T-cell (primary cell): ENCODE measurements around the gene TBC1D21. TPM values are rescaled to one million over a fixed set of nuclear protein-coding genes. Genes with fewer than 3 reads are reported as not detected.

ENCODE experiments used
- ATAC-seq, 4 experiments: fragments of 200-7000 bp in 3 of 4; fragments of 150-1000 bp in 1 of 4; cut with Tn5 transposase; replicated peaks in 1 of 4; 1 replicate in 3 of 4; 2 replicates in 1 of 4; pipeline ENCODE4 v1.10.0; 2021; ENCODE audit warnings: moderate library complexity in 3 of 4, mild to moderate bottlenecking in 2 of 4, moderate number of reproducible peaks in 1 of 4
- CTCF ChIA-PET, 2 donors: fragments of 300-600 bp; sonication (Branson Sonifier 250); formaldehyde crosslinking; loops; one replicate each; lab custom pipeline; 2022; ENCODE audit warnings: antibody characterized with exemption in 2 of 2; lab: Charles Lee
- POLR2A ChIA-PET, 2 donors: fragments of 300-600 bp; sonication (Branson Sonifier 250); formaldehyde crosslinking; loops; one replicate each; lab custom pipeline; 2022; ENCODE audit warnings: antibody characterized with exemption in 2 of 2; lab: Charles Lee
- DNase-seq, 35 experiments: peaks; one replicate each; pipeline versions ENCODE4 v3.0.0 to v3.0.0-alpha.2; 2013 to 2023
- H3K27ac ChIP-seq: one replicate; pipeline ENCODE4 v1.5.1; 2013; ENCODE audit warnings: low read length
- H3K27me3 ChIP-seq, 2 experiments: replicated peaks in 1 of 2; 1 replicate in 1 of 2; 2 replicates in 1 of 2; pipeline versions ENCODE4 v1.6.1 to v1.7.0; 2013; ENCODE audit warnings: low read length in 1 of 2, mixed read lengths in 1 of 2; ENCODE audit not compliant: control insufficient read depth in 2 of 2, insufficient read depth in 2 of 2; ENCODE audit errors: extremely low read depth in 1 of 2
- H3K36me3 ChIP-seq, 2 donors: 1 replicate in 1 of 2; 2 replicates in 1 of 2; pipeline versions ENCODE4 v1.6.1 to v1.7.0; 2013; ENCODE audit warnings: low read length in 1 of 2; ENCODE audit not compliant: control insufficient read depth in 2 of 2, insufficient read depth in 1 of 2; ENCODE audit errors: extremely low read depth in 1 of 2
- H3K4me1 ChIP-seq, 2 experiments: 1 replicate in 1 of 2; 2 replicates in 1 of 2; pipeline versions ENCODE4 v1.6.1 to v1.7.0; 2013; ENCODE audit warnings: low read length in 2 of 2, mixed read lengths in 1 of 2; ENCODE audit not compliant: insufficient read depth in 2 of 2, control insufficient read depth in 1 of 2; ENCODE audit errors: extremely low read depth in 1 of 2
- H3K4me3 ChIP-seq, 2 donors: 1 replicate in 1 of 2; 2 replicates in 1 of 2; pipeline versions ENCODE4 v1.5.1 to v1.7.0; 2013; ENCODE audit warnings: mild to moderate bottlenecking in 2 of 2, low read length in 1 of 2, moderate library complexity in 1 of 2; ENCODE audit not compliant: control insufficient read depth in 1 of 2; ENCODE audit errors: extremely low read depth in 1 of 2
- H3K9me3 ChIP-seq: 2 replicates; pipeline ENCODE4 v1.7.0; 2013
- H3K27ac Mint-ChIP-seq, 2 donors: one replicate each; pipeline ENCODE4 v1.8.0; 2020 to 2021; ENCODE audit warnings: mild to moderate bottlenecking in 2 of 2, mixed read lengths in 2 of 2
- H3K27me3 Mint-ChIP-seq, 2 donors: one replicate each; pipeline ENCODE4 v1.8.0; 2021 to 2022; ENCODE audit warnings: mixed read lengths in 2 of 2
- H3K36me3 Mint-ChIP-seq: one replicate; pipeline ENCODE4 v1.8.0; 2021; ENCODE audit warnings: mixed read lengths
- H3K4me1 Mint-ChIP-seq, 3 donors: one replicate each; pipeline ENCODE4 v1.8.0; 2020 to 2022; ENCODE audit warnings: mixed read lengths in 3 of 3, mild to moderate bottlenecking in 1 of 3
- H3K4me3 Mint-ChIP-seq, 3 donors: one replicate each; pipeline ENCODE4 v1.8.0; 2020 to 2022; ENCODE audit warnings: mild to moderate bottlenecking in 3 of 3, mixed read lengths in 3 of 3, moderate library complexity in 3 of 3
- H3K9me3 Mint-ChIP-seq, 3 donors: one replicate each; pipeline ENCODE4 v1.8.0; 2020 to 2022; ENCODE audit warnings: mixed read lengths in 3 of 3
- WGBS: methylation state at CpG from one replicate; pipeline ENCODE4 v1.1.5; 2013; ENCODE audit warnings: missing lambda C conversion rate; ENCODE audit not compliant: insufficient coverage; 5-methylcytosine and 5-hydroxymethylcytosine counted together
- total RNA-seq, 35 experiments: library from RNA in 6 of 35; stranded (reverse) in 6 of 35; fragments of 120-200 nt in 1 of 35; gene quantifications; one replicate each; pipeline versions ENCODE4 v1.2.1 to v1.2.4 and lab custom pipeline; 2013 to 2026

The TBC1D21 gene
- total RNA-seq, 5 donors from 2014 or later (not counting 1 experiment from before 2014, with no cell fraction given): not detected

DNA sequence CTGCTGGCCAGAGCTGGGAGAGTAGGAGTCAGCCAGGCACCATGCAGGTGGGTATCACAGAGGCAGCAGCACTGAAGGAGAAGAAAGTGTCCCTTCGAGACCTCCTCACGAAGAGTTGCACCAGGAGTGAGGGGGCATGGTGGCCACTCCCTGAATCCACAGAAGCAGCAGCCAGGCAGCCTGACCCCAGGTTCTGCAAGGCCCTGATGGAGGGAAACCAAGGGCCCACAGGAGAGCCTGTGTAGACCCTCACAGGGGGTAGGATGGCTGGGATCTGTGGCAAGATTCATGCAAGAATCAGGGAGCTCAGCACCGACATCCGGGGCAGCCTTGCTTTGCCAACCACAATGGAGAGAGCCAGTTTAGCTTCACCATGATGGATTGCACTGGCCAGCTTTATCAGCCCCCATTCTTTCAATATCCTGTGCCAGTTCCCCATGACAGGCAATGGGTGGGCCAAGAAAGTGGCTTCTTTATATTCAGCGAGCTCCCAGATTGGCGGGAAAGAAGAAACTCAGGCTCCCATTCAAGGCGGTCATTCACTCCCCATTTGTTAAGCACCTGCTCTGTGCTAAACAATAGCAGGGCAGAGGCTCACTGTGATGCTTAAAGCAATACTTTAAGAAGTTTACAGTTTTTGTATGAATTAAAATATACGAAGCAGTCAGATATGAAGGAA lies 33.5 kb upstream of the TBC1D21 start:
- Mint-ChIP-seq H3K27me3 (peaks cover 43 to 48% of the 10 kb centered on the region in 2 donors), H3K4me3 (no peak overlapping the region), H3K4me1 (no peaks in the 10 kb centered on the region), H3K36me3 (no peaks in the 10 kb centered on the region), H3K9me3 (peaks cover 0 to 3% (median 3%) of the 10 kb centered on the region in 3 donors), H3K27ac (no peak overlapping the region)
- H3K36me3 ChIP-seq: no peaks in the 10 kb centered on the region
- DNase-seq: no peak
- ChIA-PET POLR2A (no interaction called here), CTCF (no interaction called here)
- no peak for ATAC-seq
- H3K4me1 ChIP-seq: no peaks in the 10 kb centered on the region
- no peak overlapping the region for H3K4me3 ChIP-seq
- no peaks in the 10 kb centered on the region for H3K9me3 ChIP-seq
- H3K27ac ChIP-seq: no peak overlapping the region
- 89% methylated on average over 7 of the region's 8 CpGs for WGBS
- peaks cover 0 to 40% of the 10 kb centered on the region in 2 experiments for H3K27me3 ChIP-seq

DNA sequence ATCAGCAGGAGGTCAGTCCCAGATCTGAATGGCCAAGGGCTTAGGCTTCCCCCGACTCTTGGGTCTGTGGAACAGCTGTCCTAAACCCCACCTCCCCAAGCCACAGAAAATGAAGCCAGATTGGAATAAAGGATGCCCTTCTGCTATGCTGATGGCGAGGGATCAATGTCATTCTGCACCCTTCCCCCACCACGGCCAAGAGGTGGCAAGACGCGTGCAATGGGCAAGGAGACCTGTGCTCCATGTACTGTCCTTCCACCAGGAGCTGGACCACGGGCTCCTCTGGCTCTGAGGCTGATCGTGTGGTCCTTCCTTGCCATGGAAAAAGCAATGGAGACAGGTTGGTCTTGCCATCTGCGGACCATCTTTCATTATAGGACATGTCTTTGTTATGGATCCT lies 32.6 kb upstream of the TBC1D21 start:
- no peaks in the 10 kb centered on the region for H3K4me1 Mint-ChIP-seq
- peaks cover 0 to 40% of the 10 kb centered on the region in 2 experiments for H3K27me3 ChIP-seq

GRCh38 chr15:73841756-73842725 lies 31.3 kb upstream of the TBC1D21 start:
- H3K36me3 Mint-ChIP-seq: no peaks in the 10 kb centered on the region

More for the DNA sequence above, 32.6 kb upstream of the TBC1D21 start:
- no peak for DNase-seq
- Histone ChIP-seq H3K36me3 (no peaks in the 10 kb centered on the region), H3K4me1 (no peaks in the 10 kb centered on the region), H3K4me3 (no peak overlapping the region), H3K27ac (no peak overlapping the region), H3K9me3 (no peaks in the 10 kb centered on the region)
- H3K4me3 Mint-ChIP-seq: no peak overlapping the region
- CTCF ChIA-PET: no interaction called here
- no peak for ATAC-seq
- no peaks in the 10 kb centered on the region for H3K36me3 Mint-ChIP-seq
- POLR2A ChIA-PET: no interaction called here
- no peak overlapping the region for H3K27ac Mint-ChIP-seq
- WGBS: 71% methylated on average over 6 of the region's 8 CpGs
- H3K27me3 Mint-ChIP-seq: peaks cover 35 to 41% of the 10 kb centered on the region in 2 donors
- peaks cover 0 to 3% (median 3%) of the 10 kb centered on the region in 3 donors for H3K9me3 Mint-ChIP-seq

GRCh38 chr15:73843787-73844186 lies 29.6 kb upstream of the TBC1D21 start:
- POLR2A ChIA-PET: no interaction called here
- ATAC-seq: no peak
- Histone ChIP-seq H3K36me3 (no peaks in the 10 kb centered on the region), H3K4me1 (no peaks in the 10 kb centered on the region), H3K27me3 (peaks cover 0 to 30% of the 10 kb centered on the region in 2 experiments), H3K9me3 (no peaks in the 10 kb centered on the region), H3K27ac (no peak overlapping the region), H3K4me3 (no peak overlapping the region)
- CTCF ChIA-PET: no interaction called here
- H3K27ac Mint-ChIP-seq: no peak overlapping the region
- no peaks in the 10 kb centered on the region for H3K4me1 Mint-ChIP-seq
- H3K27me3 Mint-ChIP-seq: peaks cover 39 to 42% of the 10 kb centered on the region in 2 donors
- peaks cover 0 to 3% (median 3%) of the 10 kb centered on the region in 3 donors for H3K9me3 Mint-ChIP-seq
- DNase-seq: no peak
- no peaks in the 10 kb centered on the region for H3K36me3 Mint-ChIP-seq
- no CpG with 5 or more reads among the region's 1 CpG for WGBS
- H3K4me3 Mint-ChIP-seq: no peak overlapping the region

More at GRCh38 chr15:73841756-73842725, 31.3 kb upstream of the TBC1D21 start:
- H3K36me3 ChIP-seq: no peaks in the 10 kb centered on the region
- DNase-seq (no peak), ATAC-seq (no peak)
- WGBS: 62% methylated on average over 12 of the region's 17 CpGs
- H3K27me3 Mint-ChIP-seq: peaks cover 31 to 36% of the 10 kb centered on the region in 2 donors
- H3K4me1 ChIP-seq: no peaks in the 10 kb centered on the region
- peaks cover 0 to 35% of the 10 kb centered on the region in 2 experiments for H3K27me3 ChIP-seq
- ChIA-PET POLR2A (no interaction called here), CTCF (no interaction called here)
- H3K4me3 Mint-ChIP-seq: no peak overlapping the region
- H3K27ac Mint-ChIP-seq: no peak overlapping the region
- no peak overlapping the region for H3K27ac ChIP-seq
- no peaks in the 10 kb centered on the region for H3K9me3 ChIP-seq
- H3K4me3 ChIP-seq: no peak overlapping the region
- H3K4me1 Mint-ChIP-seq: no peaks in the 10 kb centered on the region
- peaks cover 0 to 3% (median 3%) of the 10 kb centered on the region in 3 donors for H3K9me3 Mint-ChIP-seq

DNA sequence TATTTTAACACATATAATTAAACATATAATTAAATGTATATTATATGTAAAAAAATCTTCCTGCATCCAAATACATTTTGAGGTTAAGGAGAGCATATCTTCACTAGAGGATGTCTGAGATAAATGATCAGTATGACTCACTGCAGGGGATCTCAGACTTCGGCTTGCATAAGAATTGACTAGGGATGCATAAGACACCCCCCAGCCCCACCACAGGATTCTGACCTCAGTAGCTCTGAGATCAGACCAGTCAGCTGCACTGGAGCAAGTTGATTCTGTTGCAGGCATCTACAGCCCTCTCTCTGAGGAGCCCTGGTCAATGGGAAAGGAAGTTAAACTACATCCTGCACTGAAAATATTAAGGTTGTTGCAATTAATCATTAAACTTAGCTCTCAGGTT lies 29.0 kb upstream of the TBC1D21 start:
- ATAC-seq: no peak
- Mint-ChIP-seq H3K4me1 (no peaks in the 10 kb centered on the region), H3K36me3 (no peaks in the 10 kb centered on the region), H3K27ac (no peak overlapping the region), H3K4me3 (no peak overlapping the region), H3K9me3 (peaks cover 0 to 3% (median 3%) of the 10 kb centered on the region in 3 donors), H3K27me3 (peaks cover 39 to 45% of the 10 kb centered on the region in 2 donors)
- Histone ChIP-seq H3K9me3 (no peaks in the 10 kb centered on the region), H3K27ac (no peak overlapping the region), H3K4me1 (no peaks in the 10 kb centered on the region), H3K4me3 (no peak overlapping the region), H3K27me3 (peaks cover 0 to 27% of the 10 kb centered on the region in 2 experiments), H3K36me3 (no peaks in the 10 kb centered on the region)
- DNase-seq: no peak
- WGBS: no CpG with 5 or more reads among the region's 1 CpG
- ChIA-PET POLR2A (no interaction called here), CTCF (no interaction called here)

DNA sequence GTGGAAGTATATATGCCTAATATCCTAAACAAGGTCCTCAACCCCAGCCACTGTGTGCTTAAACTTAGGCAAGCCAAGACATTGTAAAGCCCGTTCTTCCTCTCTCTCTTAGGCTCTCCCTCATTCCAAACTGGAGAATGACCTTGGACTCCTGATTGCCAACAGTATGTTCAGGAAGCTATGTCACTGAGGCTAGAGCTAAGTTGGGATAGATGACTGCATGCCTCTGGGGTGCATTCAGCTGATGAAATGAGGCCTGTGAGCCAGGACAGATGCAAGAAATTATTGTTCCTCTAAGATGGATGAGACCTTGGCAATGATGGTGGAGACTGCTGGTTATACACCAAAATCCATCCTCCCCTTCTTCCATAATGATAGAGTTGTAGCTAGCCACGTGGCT lies 27.9 kb upstream of the TBC1D21 start:
- H3K4me3 ChIP-seq: no peak overlapping the region

More for the DNA sequence above, 27.9 kb upstream of the TBC1D21 start:
- DNase-seq: no peak
- peaks cover 0 to 24% of the 10 kb centered on the region in 2 experiments for H3K27me3 ChIP-seq
- Mint-ChIP-seq H3K4me3 (no peak overlapping the region), H3K27ac (no peak overlapping the region), H3K36me3 (no peaks in the 10 kb centered on the region), H3K9me3 (peaks cover 0 to 3% (median 3%) of the 10 kb centered on the region in 3 donors), H3K4me1 (no peaks in the 10 kb centered on the region), H3K27me3 (peaks cover 36 to 40% of the 10 kb centered on the region in 2 donors)
- no CpG with 5 or more reads among the region's 2 CpGs for WGBS
- no peaks in the 10 kb centered on the region for H3K9me3 ChIP-seq
- no peaks in the 10 kb centered on the region for H3K36me3 ChIP-seq
- ChIA-PET CTCF (no interaction called here), POLR2A (no interaction called here)
- H3K4me1 ChIP-seq: no peaks in the 10 kb centered on the region
- no peak overlapping the region for H3K27ac ChIP-seq
- no peak for ATAC-seq
